GM18951 (cell line): ENCODE data around the gene HOMER3.
"Not testable (repeated sequence)": the region's sequence is repeated elsewhere in the genome, so short reads cannot be mapped to it uniquely, and the experiment has no call there.

Source experiments
- POLR2A ChIP-seq: IDR thresholded peaks from 4 replicates; pipeline ENCODE4 v1.6.1; 2011; ENCODE audit warnings: mild to moderate bottlenecking; ENCODE audit not compliant: insufficient read length, insufficient read depth; ENCODE audit errors: extremely low read depth
- in situ Hi-C: fragments of 300-500 bp; cut with MboI; formaldehyde crosslinking; loops from one replicate; pipeline ENCODE4 v1.12.0; 2022; ENCODE audit warnings: low sequenced_read_pairs, mixed read lengths, inconsistent platforms; ENCODE audit not compliant: unreplicated experiment

Gene HOMER3

DNA sequence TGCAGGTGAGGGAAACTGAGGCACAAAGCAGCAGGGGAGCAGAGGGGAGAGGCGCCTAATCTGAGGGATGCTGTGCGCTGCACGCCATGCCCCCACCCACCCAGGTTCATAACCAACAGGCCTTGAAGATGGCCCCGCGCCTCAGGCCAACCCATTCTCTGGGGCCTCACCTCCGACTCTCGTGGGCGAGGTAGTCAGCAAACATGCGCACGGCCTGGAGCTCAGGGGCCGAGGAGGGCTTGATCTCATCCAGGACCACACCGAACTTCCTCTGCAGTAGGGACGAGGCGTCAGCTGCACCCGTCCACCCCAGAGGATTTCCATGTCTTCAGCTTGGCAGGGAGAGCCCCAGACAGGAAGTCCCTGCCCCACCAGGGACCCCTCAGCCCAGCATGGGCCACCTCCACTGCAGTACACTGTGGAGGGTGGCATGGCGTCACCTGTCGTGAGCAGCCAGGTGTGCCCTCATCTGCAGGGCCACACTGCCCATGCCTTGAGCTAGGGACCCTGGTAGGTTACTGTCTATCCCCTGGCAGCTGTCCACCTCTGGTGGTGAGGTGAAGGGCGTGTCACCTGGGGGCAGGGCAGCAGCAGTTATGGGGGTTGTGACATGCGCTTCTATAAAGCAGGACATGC lies 30.1 kb downstream of the HOMER3 start:
- in situ Hi-C loops: no loop called here
- TF ChIP-seq POLR2A: no peak

DNA sequence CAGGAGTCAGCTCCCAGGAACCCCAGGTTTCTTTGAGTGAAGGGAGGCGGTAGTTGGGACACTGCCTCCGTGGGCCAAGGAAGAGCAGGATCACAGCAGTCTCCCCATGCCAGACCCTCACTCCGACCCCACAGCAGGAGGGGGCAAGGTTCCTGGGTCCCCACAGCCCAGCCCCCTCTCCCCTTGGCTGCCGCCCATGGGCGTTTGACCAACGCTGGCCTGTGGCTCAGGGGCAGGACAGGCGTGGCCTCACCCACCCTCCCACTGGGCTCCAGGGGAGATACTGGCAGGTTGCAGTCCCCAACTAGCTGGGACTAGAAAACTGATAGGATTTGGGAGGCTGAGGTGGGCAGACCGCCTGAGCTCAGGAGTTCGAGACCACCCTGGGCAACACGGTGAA lies 31.0 kb downstream of the HOMER3 start:
- no peak for TF ChIP-seq POLR2A
- in situ Hi-C loops: no loop called here

- in situ Hi-C loops: no loop called here
- no peak for TF ChIP-seq POLR2A
These were observed 31.9 kb downstream of the HOMER3 start for GRCh38 chr19:18908917-18909619.

- TF ChIP-seq POLR2A: no peak
- in situ Hi-C loops: no loop called here
These were observed 34.2 kb downstream of the HOMER3 start for GRCh38 chr19:18906605-18907519.

DNA sequence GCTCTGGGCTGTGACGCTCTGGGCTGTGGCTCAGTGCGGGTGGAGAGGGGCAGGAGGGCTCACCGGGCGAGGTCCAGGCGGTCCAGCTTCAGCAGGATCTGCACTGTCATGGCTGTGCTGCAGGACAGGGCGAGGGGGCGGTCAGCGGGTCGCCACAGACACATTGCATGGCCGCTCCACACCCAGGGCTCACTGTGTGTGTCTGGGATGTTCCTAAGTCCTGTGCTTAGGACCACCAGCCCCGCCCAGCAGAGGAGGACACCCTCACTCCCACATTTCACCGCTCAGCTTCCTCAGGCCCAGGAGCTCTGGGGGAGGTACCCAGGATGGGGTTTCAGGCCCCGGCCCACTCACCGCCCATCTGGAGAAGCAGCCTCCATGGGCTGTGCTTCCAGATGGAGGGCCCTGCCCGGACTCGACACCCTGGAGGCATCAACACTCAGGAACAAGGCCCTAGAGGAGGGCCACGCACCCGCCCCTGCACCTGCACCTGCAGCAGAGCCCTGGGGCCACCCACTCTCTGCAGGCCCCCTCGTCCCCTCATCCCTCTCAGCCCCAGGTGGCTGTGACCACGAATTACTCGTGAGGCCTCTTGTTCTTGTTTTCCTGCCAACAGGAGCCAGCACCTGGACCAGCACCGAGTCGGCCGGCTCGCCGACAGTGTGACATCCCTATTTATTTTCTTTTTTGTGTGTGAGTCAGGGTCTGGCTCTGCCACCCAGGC lies 35.3 kb downstream of the HOMER3 start:
- in situ Hi-C loops: no loop called here
- TF ChIP-seq POLR2A: no peak

DNA sequence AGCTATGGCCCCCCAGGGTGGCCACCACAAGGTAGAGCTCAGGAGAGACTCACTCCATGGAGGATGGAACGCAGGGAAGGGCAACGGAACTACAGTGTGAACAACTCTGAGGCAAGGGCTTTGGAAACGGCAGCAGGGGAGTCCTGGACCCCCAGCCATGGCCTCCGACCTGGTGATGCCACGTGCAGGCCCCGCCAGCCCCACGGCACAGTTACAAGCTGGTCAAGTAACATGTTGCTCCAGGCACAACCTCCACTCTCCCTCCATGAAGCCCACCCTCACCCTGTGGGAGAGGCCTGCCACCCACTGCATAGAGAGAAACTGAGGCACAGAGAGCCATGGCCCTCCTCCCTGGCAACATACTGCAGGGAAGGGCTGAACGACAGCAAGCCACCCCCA lies 36.0 kb downstream of the HOMER3 start:
- TF ChIP-seq POLR2A: no peak
- in situ Hi-C loops: no loop called here

- in situ Hi-C loops: no loop called here
- TF ChIP-seq POLR2A: no peak
These were observed 36.5 kb downstream of the HOMER3 start for GRCh38 chr19:18904334-18905057.

DNA sequence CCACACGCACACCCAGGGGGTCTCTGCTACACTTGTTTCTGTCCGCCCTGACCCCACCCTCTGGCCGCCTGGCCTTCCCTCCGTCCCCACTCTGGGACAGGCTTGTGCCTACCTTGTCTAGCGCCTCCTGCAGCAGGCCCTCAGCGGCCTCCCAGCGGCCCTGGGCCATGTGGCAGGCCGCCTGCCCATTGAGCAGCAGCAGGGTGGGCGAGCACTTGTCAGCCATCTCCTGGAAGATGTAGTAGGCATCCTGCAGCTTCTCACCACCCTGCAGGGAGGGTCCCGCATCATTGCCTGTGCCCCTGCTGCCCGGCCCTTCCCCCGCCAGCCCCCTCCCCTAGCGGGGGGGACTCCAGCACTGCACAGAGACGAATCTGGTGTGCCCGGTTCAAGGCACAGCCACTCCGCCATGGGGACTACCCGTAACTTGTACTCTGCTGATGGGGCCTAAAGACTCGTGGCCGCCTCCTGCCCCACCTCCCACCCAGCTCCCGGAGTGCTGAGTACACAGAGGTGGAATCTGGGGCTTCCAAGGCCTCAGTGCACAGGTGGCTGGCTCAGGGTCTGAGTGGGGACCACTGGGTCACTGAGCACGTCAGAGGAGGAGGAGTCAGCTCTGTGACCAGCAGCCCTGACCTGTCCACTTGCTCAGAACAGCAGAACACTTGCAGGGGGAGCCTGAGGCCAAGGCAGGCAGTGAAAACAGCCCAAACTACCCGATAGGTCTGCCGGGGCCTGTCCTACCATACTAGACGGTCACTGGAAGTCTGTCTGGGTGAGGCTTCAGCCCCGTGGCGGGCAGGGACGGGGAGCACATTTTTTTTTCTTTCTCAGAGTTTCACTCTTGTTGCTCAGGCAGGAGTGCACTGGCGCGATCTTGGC lies 37.6 kb downstream of the HOMER3 start:
- no peak for TF ChIP-seq POLR2A
- in situ Hi-C loops: no loop called here

- in situ Hi-C loops: not testable (repeated sequence)
These were observed 38.5 kb downstream of the HOMER3 start for GRCh38 chr19:18902519-18902918.

- no peak for TF ChIP-seq POLR2A
- in situ Hi-C loops: no loop called here
These were observed 39.5 kb downstream of the HOMER3 start for GRCh38 chr19:18901491-18901890.

- TF ChIP-seq POLR2A: no peak
- in situ Hi-C loops: no loop called here
These were observed 40.1 kb downstream of the HOMER3 start for GRCh38 chr19:18900700-18901481.
